Sigmoid colon (tissue), 4 donors: Measurements from ENCODE around the gene PRKCG.

Source experiments
- EP300 ChIP-seq, 4 donors: sonication (generic); formaldehyde crosslinking; IDR thresholded peaks; one replicate each; pipeline ENCODE4 v1.6.1; 2017; ENCODE audit warnings: antibody characterized with exemption in 4 of 4
- TF ChIP-seq, protein P1 (sequence below), 4 experiments: fragments of 450-650 bp in 3 of 4; fragments of 200-600 bp in 1 of 4; IDR thresholded peaks; one replicate each; pipeline ENCODE4 v1.5.1; 2016 to 2019; ENCODE audit warnings: antibody characterized with exemption in 4 of 4, mild to moderate bottlenecking in 3 of 4, moderate library complexity in 2 of 4

DNA sequence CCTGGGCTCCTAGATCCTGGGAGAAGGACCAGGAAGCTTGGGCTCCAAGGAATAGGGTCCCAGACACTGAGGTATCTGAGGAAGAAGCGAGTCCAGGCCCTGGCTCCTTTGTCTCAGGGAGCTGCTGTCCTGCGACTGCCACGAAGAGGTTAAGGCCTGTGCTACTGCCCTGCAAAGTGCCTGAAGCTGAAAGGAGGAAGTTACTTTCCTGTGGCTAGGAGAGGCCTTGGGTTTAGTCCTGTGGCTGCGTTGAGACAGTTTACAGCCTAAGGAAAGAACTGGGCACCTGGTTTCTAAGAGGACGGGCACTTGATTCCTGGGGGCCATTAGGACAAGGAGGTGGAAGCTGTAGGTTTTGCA is 11.5 kb upstream of the PRKCG start:
- TF ChIP-seq EP300 (IDR thresholded peaks at IDR 0.05), result no peak
- TF ChIP-seq, protein P1, sequence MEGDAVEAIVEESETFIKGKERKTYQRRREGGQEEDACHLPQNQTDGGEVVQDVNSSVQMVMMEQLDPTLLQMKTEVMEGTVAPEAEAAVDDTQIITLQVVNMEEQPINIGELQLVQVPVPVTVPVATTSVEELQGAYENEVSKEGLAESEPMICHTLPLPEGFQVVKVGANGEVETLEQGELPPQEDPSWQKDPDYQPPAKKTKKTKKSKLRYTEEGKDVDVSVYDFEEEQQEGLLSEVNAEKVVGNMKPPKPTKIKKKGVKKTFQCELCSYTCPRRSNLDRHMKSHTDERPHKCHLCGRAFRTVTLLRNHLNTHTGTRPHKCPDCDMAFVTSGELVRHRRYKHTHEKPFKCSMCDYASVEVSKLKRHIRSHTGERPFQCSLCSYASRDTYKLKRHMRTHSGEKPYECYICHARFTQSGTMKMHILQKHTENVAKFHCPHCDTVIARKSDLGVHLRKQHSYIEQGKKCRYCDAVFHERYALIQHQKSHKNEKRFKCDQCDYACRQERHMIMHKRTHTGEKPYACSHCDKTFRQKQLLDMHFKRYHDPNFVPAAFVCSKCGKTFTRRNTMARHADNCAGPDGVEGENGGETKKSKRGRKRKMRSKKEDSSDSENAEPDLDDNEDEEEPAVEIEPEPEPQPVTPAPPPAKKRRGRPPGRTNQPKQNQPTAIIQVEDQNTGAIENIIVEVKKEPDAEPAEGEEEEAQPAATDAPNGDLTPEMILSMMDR (IDR thresholded peaks at IDR 0.05), result no peak
